ENCODE data around the gene ZNF189.

ZNF189 gene

DNA sequence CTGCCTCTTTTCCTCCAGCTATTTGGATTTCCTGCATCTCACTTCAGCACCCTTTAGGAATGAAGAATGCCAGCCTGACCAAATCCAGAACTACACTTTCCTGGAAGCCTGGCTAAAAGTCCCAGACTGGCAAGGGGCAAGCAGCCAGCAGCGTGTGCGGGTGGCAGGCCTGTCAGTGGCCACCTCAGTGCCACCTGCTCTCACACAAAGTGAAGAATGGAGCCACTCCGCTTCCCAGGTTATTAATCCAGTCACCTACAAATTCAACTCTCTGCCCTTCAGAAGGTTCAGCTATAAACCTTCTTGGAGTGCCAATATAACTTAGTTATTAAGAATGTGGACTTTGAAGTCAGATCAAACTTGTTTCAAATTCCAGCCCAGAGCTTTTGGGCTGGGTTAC, 43.7 kb downstream of the ZNF189 start:
- no peaks in the 10 kb centered on the region for H3K36me3 ChIP-seq
- H3K27me3 ChIP-seq (ENCODE audit: insufficient read depth, low read depth, severe bottlenecking), result no peaks in the 10 kb centered on the region
- no peaks in the 10 kb centered on the region for H3K9me3 ChIP-seq (ENCODE audit: severe bottlenecking)
- H3K4me3 ChIP-seq (ENCODE audit: low read depth, low read length), result no peak overlapping the region
- DNase-seq, result no peak
- H3K27ac ChIP-seq, result no peak overlapping the region
- TF ChIP-seq, protein P1, sequence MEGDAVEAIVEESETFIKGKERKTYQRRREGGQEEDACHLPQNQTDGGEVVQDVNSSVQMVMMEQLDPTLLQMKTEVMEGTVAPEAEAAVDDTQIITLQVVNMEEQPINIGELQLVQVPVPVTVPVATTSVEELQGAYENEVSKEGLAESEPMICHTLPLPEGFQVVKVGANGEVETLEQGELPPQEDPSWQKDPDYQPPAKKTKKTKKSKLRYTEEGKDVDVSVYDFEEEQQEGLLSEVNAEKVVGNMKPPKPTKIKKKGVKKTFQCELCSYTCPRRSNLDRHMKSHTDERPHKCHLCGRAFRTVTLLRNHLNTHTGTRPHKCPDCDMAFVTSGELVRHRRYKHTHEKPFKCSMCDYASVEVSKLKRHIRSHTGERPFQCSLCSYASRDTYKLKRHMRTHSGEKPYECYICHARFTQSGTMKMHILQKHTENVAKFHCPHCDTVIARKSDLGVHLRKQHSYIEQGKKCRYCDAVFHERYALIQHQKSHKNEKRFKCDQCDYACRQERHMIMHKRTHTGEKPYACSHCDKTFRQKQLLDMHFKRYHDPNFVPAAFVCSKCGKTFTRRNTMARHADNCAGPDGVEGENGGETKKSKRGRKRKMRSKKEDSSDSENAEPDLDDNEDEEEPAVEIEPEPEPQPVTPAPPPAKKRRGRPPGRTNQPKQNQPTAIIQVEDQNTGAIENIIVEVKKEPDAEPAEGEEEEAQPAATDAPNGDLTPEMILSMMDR (IDR thresholded peaks at IDR 0.05; ENCODE audit: low read depth, low read length), result no peak

DNA sequence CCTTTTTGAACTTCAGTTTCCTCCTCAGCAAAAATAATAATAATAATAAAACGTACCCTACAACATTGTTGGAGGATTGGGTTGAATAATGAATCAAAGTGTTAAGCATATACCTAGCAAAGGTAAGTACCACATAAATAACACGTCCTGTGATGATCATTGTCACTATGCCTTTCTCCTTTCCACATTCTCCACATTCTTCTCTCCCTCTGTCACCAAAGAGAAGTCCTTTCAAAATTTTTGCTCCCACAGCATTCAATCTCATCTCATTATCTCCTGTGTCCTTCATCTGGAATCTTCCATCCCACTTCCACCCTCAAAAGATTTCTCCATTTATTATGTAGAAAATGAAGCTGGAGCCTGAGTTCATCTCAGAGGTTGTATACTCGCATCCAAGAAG, 44.1 kb downstream of the ZNF189 start:
- TF ChIP-seq, protein P1 (IDR thresholded peaks at IDR 0.05; ENCODE audit: low read depth, low read length), result no peak
- Histone ChIP-seq H3K9me3 (ENCODE audit: severe bottlenecking) (no peaks in the 10 kb centered on the region), H3K27ac (no peak overlapping the region; the same call in 1 of the 2 replicates), H3K27me3 (ENCODE audit: insufficient read depth, low read depth, severe bottlenecking) (no peaks in the 10 kb centered on the region), H3K36me3 (no peaks in the 10 kb centered on the region), H3K4me3 (ENCODE audit: low read depth, low read length) (no peak overlapping the region)
- no peak for DNase-seq

DNA sequence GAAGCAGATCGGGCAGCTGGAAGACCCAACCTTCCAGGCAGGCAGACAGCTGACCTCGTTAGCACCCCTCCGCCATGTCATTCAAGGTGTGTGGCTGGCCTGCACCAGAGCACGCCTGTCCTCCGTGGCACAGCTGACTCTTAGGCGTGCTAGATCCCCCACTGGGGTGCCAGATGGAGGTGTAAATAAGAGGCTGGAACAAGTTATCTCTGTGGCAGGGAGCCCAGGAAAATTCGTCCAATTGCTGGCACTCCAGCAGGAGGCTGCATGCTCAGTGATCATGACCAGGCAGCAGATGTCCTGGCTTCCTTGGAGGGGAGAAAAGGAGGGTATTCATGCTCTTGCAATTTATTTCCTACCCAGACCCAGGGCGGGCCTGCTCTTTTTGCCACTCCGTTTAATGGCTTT, 44.7 kb downstream of the ZNF189 start:
- Histone ChIP-seq H3K36me3 (no peaks in the 10 kb centered on the region), H3K9me3 (ENCODE audit: severe bottlenecking) (no peaks in the 10 kb centered on the region), H3K27me3 (ENCODE audit: insufficient read depth, low read depth, severe bottlenecking) (no peaks in the 10 kb centered on the region), H3K27ac (peak overlapping the region; percentile 18), H3K4me3 (ENCODE audit: low read depth, low read length) (no peak overlapping the region)
- DNase-seq, result peak; percentile 87
- TF ChIP-seq, protein P1 (IDR thresholded peaks at IDR 0.05; ENCODE audit: low read depth, low read length), result no peak

DNA sequence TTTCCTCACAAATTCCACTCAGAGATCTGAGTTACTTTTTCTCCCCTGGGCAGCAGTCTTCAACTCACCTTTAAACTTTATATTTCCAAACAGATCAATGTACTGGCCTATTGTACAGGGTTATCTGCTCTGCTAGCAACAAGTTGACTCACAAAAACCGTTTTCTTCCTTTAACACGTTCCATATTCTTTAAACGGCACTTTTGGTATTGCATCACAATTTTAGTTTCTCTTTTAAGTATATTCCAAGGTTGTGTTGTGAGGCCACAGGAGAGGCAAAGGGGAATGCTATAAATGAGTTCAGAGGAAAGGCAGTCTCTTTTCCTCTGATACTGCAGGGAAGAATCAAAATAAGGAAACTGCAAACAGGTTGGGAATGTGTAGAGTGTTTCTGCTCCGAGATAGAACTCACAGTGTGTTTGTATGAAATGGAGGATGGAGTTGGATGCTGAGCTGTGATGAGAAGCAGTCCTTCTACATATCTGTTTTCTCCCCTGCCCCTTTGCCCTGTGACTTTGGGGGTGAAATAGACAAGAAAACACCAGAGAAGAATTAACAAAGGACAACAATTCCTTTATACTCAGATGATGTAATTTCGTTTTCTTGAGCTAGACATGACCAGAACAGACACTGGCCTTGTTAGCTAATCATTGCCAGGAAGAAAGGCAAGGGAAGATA, 46.8 kb downstream of the ZNF189 start:
- no peak overlapping the region for H3K4me3 ChIP-seq (ENCODE audit: low read depth, low read length)
- DNase-seq, result no peak
- H3K27me3 ChIP-seq (ENCODE audit: insufficient read depth, low read depth, severe bottlenecking), result no peaks in the 10 kb centered on the region
- H3K9me3 ChIP-seq (ENCODE audit: severe bottlenecking), result no peaks in the 10 kb centered on the region
- TF ChIP-seq, protein P1 (IDR thresholded peaks at IDR 0.05; ENCODE audit: low read depth, low read length), result no peak
- no peaks in the 10 kb centered on the region for H3K36me3 ChIP-seq
- no peak overlapping the region for H3K27ac ChIP-seq

DNA sequence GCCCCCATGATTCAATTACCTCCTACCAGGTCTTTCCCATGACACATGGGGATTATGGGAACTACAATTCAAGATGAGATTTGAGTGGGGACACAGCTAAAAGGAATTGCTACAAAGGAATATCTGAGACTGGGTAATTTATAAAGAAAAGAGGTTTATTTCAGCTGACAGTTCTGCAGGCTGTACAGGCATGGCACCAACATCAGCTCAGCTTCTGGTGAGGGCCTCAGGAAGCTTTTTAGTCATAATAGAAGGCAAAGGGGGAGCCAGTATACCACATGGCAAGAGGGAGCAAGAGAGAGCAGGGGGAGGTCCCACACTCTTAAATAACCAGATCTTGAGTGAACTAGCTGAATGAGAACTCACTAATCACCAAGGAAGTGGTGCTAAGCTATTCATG, 48.1 kb downstream of the ZNF189 start:
- H3K4me3 ChIP-seq (ENCODE audit: low read depth, low read length), result no peak overlapping the region
- no peak for DNase-seq
- no peak overlapping the region for H3K27ac ChIP-seq
- H3K27me3 ChIP-seq (ENCODE audit: insufficient read depth, low read depth, severe bottlenecking), result no peaks in the 10 kb centered on the region
- no peaks in the 10 kb centered on the region for H3K36me3 ChIP-seq
- H3K9me3 ChIP-seq (ENCODE audit: severe bottlenecking), result no peaks in the 10 kb centered on the region
- TF ChIP-seq, protein P1 (IDR thresholded peaks at IDR 0.05; ENCODE audit: low read depth, low read length), result no peak

DNA sequence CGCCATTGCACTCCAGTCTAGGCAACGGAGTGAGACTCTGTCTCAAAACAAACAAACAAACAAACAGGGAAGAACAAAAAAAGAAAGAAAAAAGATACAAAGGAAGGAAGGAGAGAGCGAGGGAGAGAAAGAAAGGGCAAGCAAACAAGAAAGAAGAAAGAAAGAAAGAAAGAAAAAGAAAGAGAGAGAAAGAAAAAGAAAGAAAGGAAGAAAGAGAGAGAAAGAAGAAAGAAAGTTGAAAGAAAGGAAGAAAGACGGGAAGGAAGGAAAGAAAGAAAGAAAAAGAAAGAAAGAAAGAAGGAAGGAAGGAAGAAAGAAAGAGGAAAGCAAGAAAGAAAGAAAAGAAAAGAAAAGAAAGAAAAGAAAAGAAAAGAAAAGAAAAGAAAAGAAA, 50.0 kb downstream of the ZNF189 start:
- TF ChIP-seq, protein P1 (IDR thresholded peaks at IDR 0.05; ENCODE audit: low read depth, low read length), result no peak
- H3K9me3 ChIP-seq (ENCODE audit: severe bottlenecking), result peaks cover 3% of the 10 kb centered on the region
- peak overlapping the region; percentile 78; the same call in 1 of the 2 replicates for H3K4me3 ChIP-seq (ENCODE audit: low read depth, low read length)
- DNase-seq, result no peak
- no peak overlapping the region for H3K27ac ChIP-seq
- no peaks in the 10 kb centered on the region for H3K27me3 ChIP-seq (ENCODE audit: insufficient read depth, low read depth, severe bottlenecking)
- no peaks in the 10 kb centered on the region for H3K36me3 ChIP-seq
